HepG2 (cell line): ENCODE results near the gene PYURF. TPM values are rescaled to one million over a fixed set of nuclear protein-coding genes. Genes with fewer than 3 reads are reported as not detected.

Source experiments
- ARNT ChIP-seq: fragments of 450-650 bp; IDR thresholded peaks from 2 replicates; pipeline ENCODE4 v1.6.1; 2017
- ATF7-NPFF ChIP-seq: sonication (generic); formaldehyde crosslinking; IDR thresholded peaks from 2 replicates; pipeline ENCODE4 v1.8.1; 2023; ENCODE audit warnings: mild to moderate bottlenecking, low read depth, missing genetic modification reagents, moderate library complexity
- ATM ChIP-seq: fragments of 450-650 bp; IDR thresholded peaks from 2 replicates; pipeline ENCODE4 v1.7.1; 2017; ENCODE audit warnings: mild to moderate bottlenecking, borderline replicate concordance
- ESRRA ChIP-seq: sonication (generic); formaldehyde crosslinking; IDR thresholded peaks from 2 replicates; pipeline ENCODE4 v1.5.1; 2020; ENCODE audit warnings: mild to moderate bottlenecking, low read depth, missing genetic modification reagents
- ETV5 ChIP-seq: IDR thresholded peaks from 2 replicates; pipeline ENCODE4 v1.6.1; 2018; ENCODE audit warnings: missing biosample characterization, missing genetic modification reagents, inconsistent platforms, borderline replicate concordance
- GPN1 ChIP-seq: sonication (generic); formaldehyde crosslinking; IDR thresholded peaks from 2 replicates; pipeline ENCODE4 v1.5.1; 2020; ENCODE audit warnings: missing genetic modification reagents, borderline replicate concordance
- HNRNPK ChIP-seq: fragments of 200-400 bp; formaldehyde crosslinking; IDR thresholded peaks from 2 replicates; pipeline ENCODE4 v1.6.1; 2018; ENCODE audit warnings: low read length, low read depth, moderate library complexity, mild to moderate bottlenecking; ENCODE audit not compliant: poor library complexity, severe bottlenecking
- RBM22 ChIP-seq: fragments of 200-400 bp; formaldehyde crosslinking; optimal IDR thresholded peaks from 2 replicates; pipeline ENCODE3; 2017; ENCODE audit warnings: mild to moderate bottlenecking, low read length, moderate library complexity
- SKI ChIP-seq: fragments of 450-650 bp; IDR thresholded peaks from one replicate; pipeline ENCODE4 v1.6.1; 2018; ENCODE audit warnings: mild to moderate bottlenecking; ENCODE audit not compliant: partially characterized antibody
- SMYD3 ChIP-seq: sonication (generic); formaldehyde crosslinking; IDR thresholded peaks from 2 replicates; pipeline ENCODE4 v1.8.1; 2023; ENCODE audit warnings: mild to moderate bottlenecking, missing genetic modification reagents
- ZNF280B ChIP-seq: sonication (generic); formaldehyde crosslinking; IDR thresholded peaks from 2 replicates; pipeline ENCODE4 v1.5.0; 2020; ENCODE audit warnings: missing genetic modification reagents, mild to moderate bottlenecking, borderline replicate concordance
- ZNF326 ChIP-seq: sonication (generic); formaldehyde crosslinking; IDR thresholded peaks from 2 replicates; pipeline ENCODE4 v1.4.0; 2020; ENCODE audit warnings: missing genetic modification reagents, borderline replicate concordance
- ZNF614 ChIP-seq: IDR thresholded peaks from 2 replicates; pipeline ENCODE4 v1.6.1; 2018; ENCODE audit warnings: missing biosample characterization, missing genetic modification reagents, inconsistent platforms, borderline replicate concordance
- ZNF709 ChIP-seq: sonication (generic); formaldehyde crosslinking; IDR thresholded peaks from 2 replicates; pipeline ENCODE4 v1.5.0; 2020; ENCODE audit warnings: mild to moderate bottlenecking, missing genetic modification reagents
- polyA plus RNA-seq, 8 experiments: library from polyadenylated mRNA; depleted of rRNA in 3 of 8; stranded (reverse) in 7 of 8; unstranded in 1 of 8; fragments of >200 nt; fragmentation: Illumina TruSeq in 4 of 8; extraction: Trizol in 4 of 8; gene quantifications; 2 replicates each; pipeline versions ENCODE4 v1.2.1 to v1.2.3, GENCODE V29; 2011 to 2016; ENCODE audit warnings: low read depth in 4 of 8, missing spikeins in 1 of 8, mixed read lengths in 1 of 8; ENCODE audit not compliant: insufficient read depth in 1 of 8
- total RNA-seq, 5 experiments: library from RNA; depleted of rRNA; stranded (reverse); fragments of >200 nt; fragmentation: Illumina TruSeq; extraction: Trizol; gene quantifications; 2 replicates each; pipeline ENCODE4 v1.2.3, GENCODE V29; 2016; ENCODE audit warnings: low read depth in 1 of 5
- TF ChIP-seq, protein P1 (sequence below): sonication (generic); formaldehyde crosslinking; IDR thresholded peaks from 2 replicates; pipeline ENCODE4 v1.8.0; 2022; ENCODE audit warnings: low read depth, missing genetic modification reagents
- TF ChIP-seq, protein P2 (sequence below): sonication (generic); formaldehyde crosslinking; IDR thresholded peaks from 2 replicates; pipeline ENCODE4 v1.5.0; 2020; ENCODE audit warnings: missing genetic modification reagents
- TF ChIP-seq, protein P3 (sequence below), 2 experiments: sonication (generic) in 1 of 2; formaldehyde crosslinking in 1 of 2; IDR thresholded peaks; 2 replicates each; pipeline versions ENCODE4 v1.6.1 to v1.9.0; 2014 to 2022; ENCODE audit warnings: antibody characterized with exemption in 1 of 2, borderline replicate concordance in 1 of 2, inconsistent platforms in 1 of 2, low read depth in 1 of 2, missing genetic modification reagents in 1 of 2

Gene PYURF
- total and polyA plus RNA-seq, 2 of the 13 experiments (the other 11 are each of a cell fraction or from before 2014, with no cell fraction given): 59.9 to 95.2 TPM

- TF ChIP-seq ATM (no peak), ATF7-NPFF (CRISPR knock-in tag) (peak; percentile 91), ARNT (no peak), ZNF280B (CRISPR knock-in tag) (peak; percentile 75; the same call in 1 of the 2 replicates), ESRRA (CRISPR knock-in tag) (peak; percentile 85), ZNF326 (CRISPR knock-in tag) (no peak), ZNF614 (CRISPR knock-in tag) (peak; percentile 70; the same call in 1 of the 2 replicates), GPN1 (CRISPR knock-in tag) (no peak), HNRNPK (no peak), ETV5 (peak; percentile 66; the same call in 1 of the 2 replicates), ZNF709 (CRISPR knock-in tag) (peak; percentile 88), RBM22 (no peak), SMYD3 (CRISPR knock-in tag) (no peak), SKI (peak; percentile 62)
- TF ChIP-seq, protein P1, sequence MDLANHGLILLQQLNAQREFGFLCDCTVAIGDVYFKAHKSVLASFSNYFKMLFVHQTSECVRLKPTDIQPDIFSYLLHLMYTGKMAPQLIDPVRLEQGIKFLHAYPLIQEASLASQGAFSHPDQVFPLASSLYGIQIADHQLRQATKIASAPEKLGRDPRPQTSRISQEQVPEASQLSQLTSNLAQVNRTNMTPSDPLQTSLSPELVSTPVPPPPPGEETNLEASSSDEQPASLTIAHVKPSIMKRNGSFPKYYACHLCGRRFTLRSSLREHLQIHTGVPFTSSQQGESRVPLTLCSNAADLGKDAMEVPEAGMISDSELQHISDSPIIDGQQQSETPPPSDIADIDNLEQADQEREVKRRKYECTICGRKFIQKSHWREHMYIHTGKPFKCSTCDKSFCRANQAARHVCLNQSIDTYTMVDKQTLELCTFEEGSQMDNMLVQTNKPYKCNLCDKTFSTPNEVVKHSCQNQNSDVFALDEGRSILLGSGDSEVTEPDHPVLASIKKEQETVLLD: peak; percentile 77
- TF ChIP-seq, protein P2, sequence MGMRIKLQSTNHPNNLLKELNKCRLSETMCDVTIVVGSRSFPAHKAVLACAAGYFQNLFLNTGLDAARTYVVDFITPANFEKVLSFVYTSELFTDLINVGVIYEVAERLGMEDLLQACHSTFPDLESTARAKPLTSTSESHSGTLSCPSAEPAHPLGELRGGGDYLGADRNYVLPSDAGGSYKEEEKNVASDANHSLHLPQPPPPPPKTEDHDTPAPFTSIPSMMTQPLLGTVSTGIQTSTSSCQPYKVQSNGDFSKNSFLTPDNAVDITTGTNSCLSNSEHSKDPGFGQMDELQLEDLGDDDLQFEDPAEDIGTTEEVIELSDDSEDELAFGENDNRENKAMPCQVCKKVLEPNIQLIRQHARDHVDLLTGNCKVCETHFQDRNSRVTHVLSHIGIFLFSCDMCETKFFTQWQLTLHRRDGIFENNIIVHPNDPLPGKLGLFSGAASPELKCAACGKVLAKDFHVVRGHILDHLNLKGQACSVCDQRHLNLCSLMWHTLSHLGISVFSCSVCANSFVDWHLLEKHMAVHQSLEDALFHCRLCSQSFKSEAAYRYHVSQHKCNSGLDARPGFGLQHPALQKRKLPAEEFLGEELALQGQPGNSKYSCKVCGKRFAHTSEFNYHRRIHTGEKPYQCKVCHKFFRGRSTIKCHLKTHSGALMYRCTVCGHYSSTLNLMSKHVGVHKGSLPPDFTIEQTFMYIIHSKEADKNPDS: peak; percentile 57; the same call in 1 of the 2 replicates
- TF ChIP-seq, protein P3, sequence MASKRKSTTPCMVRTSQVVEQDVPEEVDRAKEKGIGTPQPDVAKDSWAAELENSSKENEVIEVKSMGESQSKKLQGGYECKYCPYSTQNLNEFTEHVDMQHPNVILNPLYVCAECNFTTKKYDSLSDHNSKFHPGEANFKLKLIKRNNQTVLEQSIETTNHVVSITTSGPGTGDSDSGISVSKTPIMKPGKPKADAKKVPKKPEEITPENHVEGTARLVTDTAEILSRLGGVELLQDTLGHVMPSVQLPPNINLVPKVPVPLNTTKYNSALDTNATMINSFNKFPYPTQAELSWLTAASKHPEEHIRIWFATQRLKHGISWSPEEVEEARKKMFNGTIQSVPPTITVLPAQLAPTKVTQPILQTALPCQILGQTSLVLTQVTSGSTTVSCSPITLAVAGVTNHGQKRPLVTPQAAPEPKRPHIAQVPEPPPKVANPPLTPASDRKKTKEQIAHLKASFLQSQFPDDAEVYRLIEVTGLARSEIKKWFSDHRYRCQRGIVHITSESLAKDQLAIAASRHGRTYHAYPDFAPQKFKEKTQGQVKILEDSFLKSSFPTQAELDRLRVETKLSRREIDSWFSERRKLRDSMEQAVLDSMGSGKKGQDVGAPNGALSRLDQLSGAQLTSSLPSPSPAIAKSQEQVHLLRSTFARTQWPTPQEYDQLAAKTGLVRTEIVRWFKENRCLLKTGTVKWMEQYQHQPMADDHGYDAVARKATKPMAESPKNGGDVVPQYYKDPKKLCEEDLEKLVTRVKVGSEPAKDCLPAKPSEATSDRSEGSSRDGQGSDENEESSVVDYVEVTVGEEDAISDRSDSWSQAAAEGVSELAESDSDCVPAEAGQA (IDR thresholded peaks at IDR 0.05; ENCODE audit: low read depth): 0 out of 2 replicates have a peak, but pooled peaks have one; percentile 49
- TF ChIP-seq, protein P3 (CRISPR knock-in tag; IDR thresholded peaks at IDR 0.05; ENCODE audit: borderline replicate concordance): peak; percentile 71
These were observed at the start of gene PYURF (continued) for GRCh38 chr4:88523325-88524129.
